GM18909 (cell line): ENCODE results near the gene ZNF410.

Source experiments
- ATAC-seq: cut with Tn5 transposase; IDR thresholded peaks from one replicate; pipeline ENCODE4 v1.9.1; 2021; ENCODE audit warnings: mild to moderate bottlenecking; ENCODE audit not compliant: unreplicated experiment, poor library complexity

Gene ZNF410

GRCh38 chr14:73945159-73945670, 58.6 kb downstream of the ZNF410 start:
- ATAC-seq = no peak

DNA sequence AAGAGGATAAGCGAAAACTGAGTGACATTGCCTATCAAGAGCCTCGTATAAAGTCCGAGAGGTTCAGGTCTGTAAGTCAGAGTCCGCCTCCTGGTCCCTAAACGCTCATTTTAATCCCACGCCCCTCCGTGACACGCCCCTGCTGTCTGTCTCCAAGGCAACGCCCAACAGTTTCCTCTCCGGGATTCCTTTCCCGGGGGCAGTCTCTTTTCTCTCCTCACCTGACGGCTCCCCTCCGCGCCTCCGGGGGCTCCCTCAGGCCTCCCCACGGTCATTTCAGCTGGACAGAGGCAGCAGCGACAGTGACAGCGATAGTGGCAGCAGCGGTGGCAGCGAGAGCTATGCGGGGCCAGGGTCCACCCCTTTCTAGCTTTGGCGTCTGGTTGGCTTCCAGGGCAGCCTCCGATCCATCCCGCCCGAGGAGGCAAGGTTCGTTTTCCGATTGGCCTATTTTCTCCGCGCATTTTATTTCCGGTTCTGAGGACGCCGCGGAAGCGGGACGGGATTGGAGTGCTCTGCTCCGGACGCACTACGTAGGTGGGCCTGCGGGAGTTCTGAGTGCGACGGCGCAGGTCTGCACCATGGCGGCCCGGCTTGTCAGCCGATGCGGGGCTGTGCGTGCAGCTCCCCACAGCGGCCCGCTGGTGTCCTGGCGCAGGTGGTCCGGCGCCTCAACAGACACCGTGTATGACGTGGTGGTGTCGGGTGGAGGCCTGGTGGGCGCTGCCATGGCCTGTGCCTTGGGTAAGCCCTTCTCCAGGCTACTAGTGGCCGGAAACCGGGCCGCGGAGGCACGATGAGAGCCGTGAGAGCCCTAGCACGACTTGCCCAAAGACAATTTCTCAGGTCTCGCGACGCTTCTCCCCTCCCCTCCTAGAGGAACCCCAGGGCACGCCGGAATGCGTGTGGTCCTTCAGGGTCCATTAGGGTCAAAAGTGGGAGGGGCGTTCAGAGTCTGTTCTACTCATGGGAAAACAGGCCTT, 63.4 kb downstream of the ZNF410 start, which contains the start of the genes COQ6 and FAM161B:
Gene COQ6, plus strand, starts transcription at position 551 of the 983 bp plus-strand sequence. Its CDS starts 31 bp downstream, at position 582.
Gene FAM161B, minus strand, starts transcription at position 343 of the 983 bp plus-strand sequence. Its CDS starts 68 bp downstream, at position 275.
- peak; percentile 90 for ATAC-seq

- ATAC-seq = no peak
Measured at GRCh38 chr14:73953731-73954130, 67.1 kb downstream of the ZNF410 start.

DNA sequence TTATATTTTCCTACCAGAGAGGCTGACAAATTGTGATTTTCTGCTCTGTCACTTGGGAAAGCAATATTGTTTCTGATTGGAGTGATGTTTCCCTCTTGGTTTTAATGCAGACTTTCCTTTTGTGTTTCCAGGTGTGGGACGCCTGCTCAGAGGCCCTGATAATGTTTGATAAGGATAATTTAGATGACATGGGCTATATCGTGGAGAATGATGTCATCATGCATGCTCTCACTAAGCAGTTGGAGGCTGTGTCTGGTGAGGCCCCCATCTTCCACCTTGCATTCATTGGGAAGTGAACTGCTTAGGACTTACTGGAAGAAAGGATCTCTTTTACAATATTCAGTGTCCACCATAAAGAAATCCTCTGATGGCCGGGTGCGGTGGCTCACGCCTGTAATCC, 69.0 kb downstream of the ZNF410 start:
- ATAC-seq = no peak

- ATAC-seq = no peak
Measured at GRCh38 chr14:73958591-73958990, 71.9 kb downstream of the ZNF410 start.

DNA sequence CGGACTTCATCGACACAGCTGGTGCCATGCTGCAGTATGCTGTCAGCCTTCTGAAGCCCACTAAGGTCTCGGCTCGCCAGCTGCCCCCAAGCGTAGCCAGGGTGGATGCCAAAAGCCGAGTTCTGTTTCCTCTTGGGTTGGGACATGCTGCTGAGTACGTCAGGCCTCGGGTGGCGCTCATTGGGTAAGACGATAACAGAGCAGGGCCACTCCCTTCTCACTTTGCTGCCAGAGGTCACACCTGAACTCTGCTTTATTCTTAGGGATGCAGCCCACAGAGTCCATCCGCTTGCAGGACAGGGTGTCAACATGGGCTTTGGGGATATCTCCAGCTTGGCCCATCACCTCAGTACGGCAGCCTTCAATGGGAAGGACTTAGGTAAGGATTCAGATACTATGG, 74.5 kb downstream of the ZNF410 start:
- ATAC-seq = no peak

- no peak for ATAC-seq
Measured at GRCh38 chr14:73965216-73965615, 78.6 kb downstream of the ZNF410 start.

- ATAC-seq = no peak
Measured at GRCh38 chr14:73968885-73969284, 82.2 kb downstream of the ZNF410 start.

GRCh38 chr14:73973497-73973896, 86.8 kb downstream of the ZNF410 start:
- ATAC-seq = no peak

DNA sequence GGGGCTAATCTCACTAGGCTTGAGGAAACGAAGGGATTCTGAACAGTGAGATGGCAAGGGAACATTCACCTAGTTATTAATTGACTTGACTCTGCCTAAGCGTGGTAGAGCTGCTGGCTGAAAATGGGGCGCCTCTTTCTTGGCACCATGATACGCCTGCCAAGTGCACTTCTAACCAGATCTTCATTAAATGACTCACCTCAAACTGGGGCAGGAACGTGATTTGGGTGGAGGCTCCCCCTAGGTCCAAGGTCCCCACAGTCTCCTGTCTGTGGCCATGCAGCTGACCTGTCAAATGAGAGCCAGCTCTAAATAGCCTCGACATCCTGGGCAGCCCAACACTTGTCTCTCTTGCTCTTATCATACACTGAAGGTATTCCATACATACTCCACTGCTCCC, 89.5 kb downstream of the ZNF410 start:
- ATAC-seq = no peak

DNA sequence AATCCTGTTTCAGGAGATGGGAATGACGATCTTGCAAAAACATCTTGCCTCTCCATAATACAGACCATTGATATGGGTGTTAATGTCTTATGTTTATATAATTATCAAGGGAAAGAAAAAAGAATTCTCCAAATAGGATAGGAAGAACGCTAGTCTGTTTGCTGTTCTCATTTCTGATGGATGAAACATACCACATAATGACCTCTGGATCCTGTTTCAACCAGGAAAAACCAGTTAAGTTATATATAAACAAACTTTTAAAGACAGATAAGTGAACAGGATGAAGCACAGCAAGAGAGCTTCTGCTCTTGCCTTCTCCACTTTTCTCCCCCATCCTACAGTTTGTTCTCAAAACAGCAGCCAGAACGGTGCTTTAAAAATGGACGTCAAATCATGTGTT, 91.2 kb downstream of the ZNF410 start:
- ATAC-seq = no peak
